HG03457 (cell line): Measurements from ENCODE around the gene RGS9.
"Not testable (repeated sequence)": the region's sequence is repeated elsewhere in the genome, so short reads cannot be mapped to it uniquely, and the experiment has no call there.

Experiments used
- ATAC-seq: cut with Tn5 transposase; IDR thresholded peaks from one replicate; pipeline ENCODE4 v1.9.1; 2021; ENCODE audit warnings: moderate number of reproducible peaks; ENCODE audit not compliant: unreplicated experiment

The RGS9 gene

DNA sequence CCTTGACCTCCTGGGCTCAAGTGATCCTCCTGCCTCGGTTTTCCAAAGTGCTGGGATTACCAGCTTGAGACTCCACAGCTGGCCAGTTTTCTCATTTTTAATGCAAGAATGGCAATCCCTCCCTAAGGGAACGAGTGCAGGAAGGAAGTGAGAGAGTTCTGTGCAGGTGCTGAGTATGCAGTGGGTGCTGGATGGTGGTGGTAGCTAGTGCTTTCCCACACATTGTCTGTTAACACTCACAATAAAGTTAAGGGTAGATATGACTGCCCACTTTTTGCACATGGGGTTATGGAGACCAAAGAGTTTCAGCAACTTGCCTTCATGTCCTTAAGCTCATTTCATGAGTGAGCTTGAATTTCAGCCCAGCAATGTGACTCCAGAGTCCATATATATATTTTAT is 18.5 kb downstream of the RGS9 start:
- ATAC-seq, result no peak

GRCh38 chr17:65156185-65156834 is 19.1 kb downstream of the RGS9 start:
- no peak for ATAC-seq

DNA sequence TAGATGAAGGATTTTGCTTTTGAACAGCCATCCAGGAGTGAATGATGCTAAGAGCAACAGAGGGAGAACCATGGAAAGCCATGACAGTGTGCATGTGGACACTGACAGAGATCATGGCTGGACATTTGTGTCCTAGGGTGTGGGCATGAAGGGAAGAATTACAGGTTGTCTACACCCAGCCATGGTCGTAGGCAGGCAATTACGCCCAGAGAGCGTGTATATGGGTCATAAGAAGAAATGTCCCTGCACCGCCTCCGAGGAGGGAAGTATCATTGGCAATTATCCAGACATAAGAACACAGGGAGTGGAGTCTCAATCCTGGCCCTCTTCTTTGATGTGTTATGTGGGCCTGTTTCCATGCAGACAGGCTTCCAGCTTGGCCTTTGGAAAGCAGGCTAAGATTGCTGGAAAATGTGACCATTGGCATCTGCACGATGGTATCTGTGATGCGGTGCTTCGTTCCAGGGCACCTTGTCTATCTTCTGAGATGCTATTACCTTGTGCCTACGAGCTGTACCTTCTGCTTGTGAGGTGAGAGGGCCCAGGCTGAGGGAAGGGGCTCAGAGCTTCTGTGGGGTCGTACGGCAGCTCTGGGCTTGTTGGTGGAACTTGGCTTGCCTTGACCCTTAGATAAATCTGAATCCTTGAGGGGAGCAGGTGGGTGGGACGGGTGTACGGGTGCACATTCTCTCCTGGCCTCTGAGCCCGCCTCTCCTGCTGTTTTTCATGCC is 19.8 kb downstream of the RGS9 start:
- no peak for ATAC-seq

DNA sequence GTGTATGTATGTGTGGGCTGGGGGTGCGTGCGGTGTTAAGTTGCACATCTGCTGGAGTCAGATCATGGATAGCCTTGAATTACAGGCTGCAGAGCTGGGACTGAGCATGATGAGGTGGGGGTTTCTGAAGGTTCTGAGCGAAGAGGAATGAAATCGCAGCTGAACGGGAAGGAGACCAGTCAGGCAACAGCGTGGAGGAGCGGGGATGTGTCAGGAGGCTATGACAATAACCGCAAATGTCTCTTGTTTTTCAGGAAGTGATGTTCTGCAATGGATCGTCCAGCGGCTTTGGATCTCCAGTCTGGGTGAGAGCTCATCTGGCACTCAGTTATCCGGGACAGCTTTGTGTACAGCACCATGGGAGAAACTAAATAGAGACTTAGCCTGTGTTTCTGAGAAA is 20.9 kb downstream of the RGS9 start:
- no peak for ATAC-seq

GRCh38 chr17:65158622-65159021 is 21.5 kb downstream of the RGS9 start:
- ATAC-seq, result no peak

DNA sequence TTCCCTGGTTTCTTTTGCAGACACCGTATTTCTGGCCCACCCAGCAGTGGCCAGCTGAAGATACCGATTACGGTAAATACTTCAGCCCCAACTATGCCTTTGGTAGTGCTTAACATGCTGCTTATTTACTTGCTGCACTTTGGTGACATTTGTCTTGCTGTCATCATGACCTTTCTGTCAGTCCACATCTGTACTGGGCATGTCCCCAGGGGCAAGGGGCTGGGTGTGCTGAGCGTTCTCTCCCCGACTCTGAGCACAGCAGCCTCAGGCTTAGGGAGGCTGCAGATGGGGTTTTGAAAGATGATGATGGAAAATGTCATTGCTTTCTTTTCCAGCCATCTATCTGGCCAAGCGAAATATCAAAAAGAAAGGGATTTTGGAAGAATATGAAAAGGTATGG is 23.3 kb downstream of the RGS9 start:
- no peak for ATAC-seq

DNA sequence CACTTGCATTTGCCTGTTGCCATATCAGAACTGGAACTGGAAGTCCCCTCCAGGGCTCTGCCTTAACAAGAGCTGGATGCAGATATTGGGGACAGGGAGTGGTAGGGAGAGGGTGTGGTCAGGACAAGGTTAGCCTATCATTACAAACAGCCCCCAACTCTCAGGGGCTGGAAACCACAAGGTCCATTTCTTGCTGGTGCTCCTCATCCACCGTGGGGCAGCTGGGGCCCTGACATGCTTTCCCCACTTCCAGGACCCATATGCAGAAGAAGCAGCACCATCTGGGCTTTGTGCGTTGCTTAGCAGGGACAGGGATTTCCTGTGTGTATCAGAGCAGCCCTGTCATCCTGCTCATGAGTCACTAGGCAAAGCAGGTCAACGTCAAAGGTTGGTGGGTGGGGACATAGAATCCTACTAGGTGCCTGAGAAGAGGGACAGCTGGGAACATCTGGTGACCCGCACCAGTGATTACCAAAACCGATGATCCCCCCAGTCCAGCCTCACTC is 26.9 kb downstream of the RGS9 start:
- peak; percentile 89 for ATAC-seq

- ATAC-seq, result no peak
Measured at GRCh38 chr17:65166787-65167186, 29.6 kb downstream of the RGS9 start.

- ATAC-seq, result no peak
Measured at GRCh38 chr17:65167566-65167965, 30.4 kb downstream of the RGS9 start.

- no peak for ATAC-seq
Measured at GRCh38 chr17:65169691-65170090, 32.5 kb downstream of the RGS9 start.

DNA sequence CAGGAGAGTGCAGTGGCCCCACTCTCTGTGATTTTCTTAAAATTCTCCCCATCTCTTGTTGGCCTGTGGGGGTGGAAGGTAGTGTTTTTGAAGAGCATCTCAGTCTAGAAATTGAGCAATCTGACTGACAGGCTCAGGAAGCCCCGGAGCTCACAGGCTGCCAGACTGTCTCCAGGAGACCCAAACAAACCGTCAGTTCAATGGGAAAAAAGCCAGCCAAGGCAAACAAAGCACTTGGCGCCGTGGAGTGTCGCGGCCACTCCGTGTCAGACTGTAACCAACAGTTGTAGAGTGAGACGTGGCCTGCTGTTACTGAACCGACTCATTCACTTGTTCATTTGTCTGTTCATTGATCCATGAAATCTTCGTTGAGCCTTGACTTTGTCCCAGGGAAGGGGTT is 33.7 kb downstream of the RGS9 start:
- no peak for ATAC-seq

GRCh38 chr17:65171752-65172151 is 34.6 kb downstream of the RGS9 start:
- ATAC-seq, result no peak

DNA sequence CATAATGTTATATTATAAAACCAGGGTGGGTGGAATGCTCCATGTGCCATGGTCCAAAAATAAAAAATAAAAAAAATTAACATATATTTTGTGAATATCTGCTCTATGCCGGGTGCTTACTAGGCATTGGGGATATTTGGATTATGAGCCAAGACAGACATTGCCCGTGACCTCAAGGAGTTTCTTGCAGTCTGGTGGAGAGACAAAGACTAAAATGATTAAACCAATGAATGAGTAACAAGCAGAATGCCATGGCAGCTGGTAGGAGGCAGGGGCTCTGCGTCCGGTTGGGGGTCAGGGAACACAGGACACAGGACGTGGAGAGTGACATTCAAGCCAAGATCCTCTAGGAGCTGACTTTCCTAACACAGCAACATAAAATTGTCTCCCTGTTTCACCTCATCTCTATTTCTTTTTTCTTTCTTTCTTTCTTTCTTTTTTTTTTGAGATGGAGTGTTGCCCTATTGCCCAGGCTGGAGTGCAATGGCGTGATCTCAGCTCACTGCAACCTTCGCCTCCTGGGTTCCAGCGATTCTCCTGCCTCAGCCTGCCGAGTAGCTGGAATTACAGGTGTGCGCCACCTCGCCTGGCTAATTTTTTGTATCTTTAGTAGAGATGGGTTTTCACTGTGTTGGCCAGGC is 35.4 kb downstream of the RGS9 start:
- ATAC-seq, result no peak

GRCh38 chr17:65173284-65173793 is 36.2 kb downstream of the RGS9 start:
- no peak for ATAC-seq

DNA sequence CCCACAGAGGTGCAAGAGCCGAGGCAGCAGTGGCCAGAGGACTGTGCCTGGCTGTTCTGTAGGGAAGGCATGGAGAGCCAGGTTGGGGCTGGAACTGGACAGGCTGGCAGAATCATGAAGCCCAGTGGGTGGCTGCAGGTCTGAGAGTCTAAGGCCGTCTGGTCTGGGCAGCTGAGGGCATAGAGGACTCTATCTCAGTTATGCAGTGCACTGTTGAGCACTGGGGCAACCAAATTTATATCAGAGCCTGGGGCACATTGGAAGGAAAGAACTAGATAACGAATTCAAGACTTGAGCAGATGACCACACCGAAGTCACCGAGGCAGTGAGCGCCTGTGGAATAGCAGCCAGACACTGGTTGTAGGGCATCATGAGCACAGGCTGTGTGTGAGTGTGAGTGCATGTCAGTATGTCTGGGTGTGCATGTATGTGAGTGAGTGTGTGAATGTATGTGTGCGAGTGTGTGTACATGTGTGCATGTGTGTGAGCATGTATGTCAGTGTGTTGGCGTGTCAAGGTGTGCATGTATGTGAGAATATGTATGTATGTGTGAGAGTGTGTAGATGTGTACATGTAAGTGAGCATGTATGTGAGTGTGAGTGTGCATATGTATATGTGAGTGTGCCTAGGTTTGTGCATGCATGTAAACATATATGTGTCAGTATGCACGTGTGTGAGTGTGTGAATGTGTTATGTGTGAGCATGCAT is 37.0 kb downstream of the RGS9 start:
- no peak for ATAC-seq

DNA sequence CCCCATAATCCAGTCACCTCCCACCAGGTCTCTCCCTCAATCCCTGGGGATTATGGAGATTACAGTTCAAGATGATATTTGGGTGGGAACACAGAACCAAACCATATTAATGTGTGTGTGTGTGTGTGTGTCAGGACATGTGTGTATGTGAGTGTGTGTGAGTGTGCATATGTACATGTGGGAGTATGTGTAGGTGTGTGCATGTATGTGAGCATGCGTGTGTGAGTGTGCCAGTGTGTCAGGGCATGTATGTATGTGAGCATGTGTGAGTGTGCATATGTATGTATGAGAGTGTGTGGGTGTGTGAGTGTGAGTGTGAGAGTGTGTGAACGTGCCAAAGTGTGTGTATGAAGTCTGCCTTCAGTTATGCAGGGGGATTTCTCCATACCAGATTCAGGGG is 37.8 kb downstream of the RGS9 start:
- ATAC-seq, result no peak

DNA sequence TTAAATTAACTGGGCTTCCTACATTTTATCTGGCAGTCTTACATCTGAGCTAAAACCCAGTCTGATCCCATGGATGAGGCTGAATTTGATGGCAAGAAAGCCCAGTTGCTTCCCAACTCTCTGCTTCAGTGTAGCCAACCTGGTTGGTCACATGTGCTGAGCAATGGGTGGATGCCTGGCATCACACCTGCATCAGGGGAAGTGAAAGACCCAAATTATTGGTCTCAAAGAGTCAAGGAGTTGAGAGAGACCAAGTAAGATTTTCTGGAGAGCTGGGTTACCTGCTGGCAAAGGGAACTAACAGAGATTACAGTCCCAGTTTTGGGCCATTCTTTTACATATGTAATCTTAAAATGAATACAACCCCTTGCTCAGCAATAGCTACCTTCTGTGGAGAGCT is 38.8 kb downstream of the RGS9 start:
- ATAC-seq, result no peak

DNA sequence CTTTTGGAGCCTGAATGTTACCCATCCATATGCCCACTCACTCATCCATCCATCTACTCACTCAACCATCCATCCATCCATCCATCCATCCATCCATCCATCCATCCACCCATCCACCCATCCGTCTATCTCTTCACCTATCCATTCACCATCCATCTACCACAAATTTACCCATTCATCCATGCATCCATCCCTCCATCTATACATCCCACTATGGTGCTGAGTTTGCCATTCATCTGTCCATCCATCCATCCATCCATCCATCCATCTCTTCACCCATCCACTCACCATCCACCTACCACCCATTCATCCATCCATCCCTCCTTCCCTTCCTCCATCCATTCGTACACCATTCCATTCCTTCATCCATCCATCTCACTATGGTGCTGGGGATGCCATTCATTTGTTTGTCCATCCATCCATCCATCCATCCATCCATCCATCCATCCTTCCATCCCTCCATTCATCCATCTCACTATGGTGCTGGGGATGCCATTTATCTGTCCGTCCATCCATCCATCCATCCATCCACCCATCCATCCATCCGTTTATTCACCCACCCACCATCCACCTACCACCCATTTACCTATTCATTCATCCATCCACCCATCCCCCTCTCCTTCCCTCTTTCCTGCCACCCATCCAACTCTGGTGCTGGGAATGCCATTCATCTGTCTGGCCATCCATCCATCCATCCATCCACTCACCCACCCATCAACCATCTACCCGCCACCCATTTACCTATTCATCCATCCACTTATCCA is 39.7 kb downstream of the RGS9 start:
- ATAC-seq, result no peak

- no peak for ATAC-seq
Measured at GRCh38 chr17:65177901-65178300, 40.7 kb downstream of the RGS9 start.

GRCh38 chr17:65180276-65180675 is 43.1 kb downstream of the RGS9 start:
- ATAC-seq, result not testable (repeated sequence)
